Measurements from ENCODE around the gene ZFHX2. TPM values are rescaled to one million over a fixed set of nuclear protein-coding genes. Genes with fewer than 3 reads are reported as not detected.
A peak's percentile ranks its signal among the peaks of the same experiment; 100 is the strongest.

The ZFHX2 gene
- total and polyA plus RNA-seq, 2 of the 13 experiments (the other 11 are each of a cell fraction or from before 2014, with no cell fraction given): 0.17 to 0.44 TPM

DNA sequence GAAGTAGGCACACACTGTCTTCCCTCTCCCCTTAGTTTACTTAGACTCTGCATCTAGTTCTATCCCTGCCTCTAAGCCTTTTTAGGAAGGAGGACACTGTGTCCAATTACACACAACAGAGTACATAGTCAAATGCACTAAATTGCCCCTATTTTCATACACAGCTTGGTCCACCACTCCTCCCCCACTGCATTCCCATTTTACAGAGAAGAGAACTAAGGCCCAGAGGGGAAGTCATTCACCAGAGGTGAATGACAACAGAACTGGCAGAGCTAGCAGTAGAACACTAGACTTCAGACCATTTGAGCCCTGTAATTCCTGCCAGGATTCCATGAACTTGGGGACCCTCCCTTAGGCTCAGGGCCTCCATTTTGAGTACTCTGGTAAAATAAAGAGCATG lies 28.2 kb upstream of the ZFHX2 start (continued):
- TF ChIP-seq, protein P1, sequence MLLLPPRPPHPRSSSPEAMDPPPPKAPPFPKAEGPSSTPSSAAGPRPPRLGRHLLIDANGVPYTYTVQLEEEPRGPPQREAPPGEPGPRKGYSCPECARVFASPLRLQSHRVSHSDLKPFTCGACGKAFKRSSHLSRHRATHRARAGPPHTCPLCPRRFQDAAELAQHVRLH (CRISPR knock-in tag; IDR thresholded peaks at IDR 0.05; ENCODE audit: borderline replicate concordance, low read depth): no peak
- TF ChIP-seq HIVEP1 (CRISPR knock-in tag; IDR thresholded peaks at IDR 0.05) (no peak), ZNF629 (CRISPR knock-in tag; conservative IDR thresholded peaks at IDR 0.05) (peak; percentile 94), ZNF263 (CRISPR knock-in tag; IDR thresholded peaks at IDR 0.05) (no peak), HNRNPK (IDR thresholded peaks at IDR 0.05; ENCODE audit: low read depth, low read length, poor library complexity, severe bottlenecking) (peak; percentile 9), ZNF468 (CRISPR knock-in tag; IDR thresholded peaks at IDR 0.05) (no peak), SRY (CRISPR knock-in tag; IDR thresholded peaks at IDR 0.05) (no peak), ZMYM3 (CRISPR knock-in tag; IDR thresholded peaks at IDR 0.05) (peak; percentile 85), ZNF572 (CRISPR knock-in tag; IDR thresholded peaks at IDR 0.05) (no peak), YY1 (IDR thresholded peaks at IDR 0.05; ENCODE audit: insufficient read depth, insufficient replicate concordance, low read depth, low read length) (peak; percentile 14), TCF7L2 (IDR thresholded peaks at IDR 0.05; ENCODE audit: low read depth, low read length) (no peak), PHF8 (CRISPR knock-in tag; IDR thresholded peaks at IDR 0.05) (no peak), SP2 (CRISPR knock-in tag; IDR thresholded peaks at IDR 0.05) (no peak), SPEN (CRISPR knock-in tag; IDR thresholded peaks at IDR 0.05; ENCODE audit: low read depth) (no peak), ZNF326 (CRISPR knock-in tag; IDR thresholded peaks at IDR 0.05; ENCODE audit: borderline replicate concordance) (no peak), ZNF34 (CRISPR knock-in tag; IDR thresholded peaks at IDR 0.05; ENCODE audit: borderline replicate concordance) (no peak), ZNF441 (CRISPR knock-in tag; IDR thresholded peaks at IDR 0.05; ENCODE audit: borderline replicate concordance) (no peak), YEATS2 (CRISPR knock-in tag; IDR thresholded peaks at IDR 0.05; ENCODE audit: borderline replicate concordance) (no peak), ZNF232 (CRISPR knock-in tag; IDR thresholded peaks at IDR 0.05; ENCODE audit: borderline replicate concordance) (no peak)
- TF ChIP-seq, protein P2, sequence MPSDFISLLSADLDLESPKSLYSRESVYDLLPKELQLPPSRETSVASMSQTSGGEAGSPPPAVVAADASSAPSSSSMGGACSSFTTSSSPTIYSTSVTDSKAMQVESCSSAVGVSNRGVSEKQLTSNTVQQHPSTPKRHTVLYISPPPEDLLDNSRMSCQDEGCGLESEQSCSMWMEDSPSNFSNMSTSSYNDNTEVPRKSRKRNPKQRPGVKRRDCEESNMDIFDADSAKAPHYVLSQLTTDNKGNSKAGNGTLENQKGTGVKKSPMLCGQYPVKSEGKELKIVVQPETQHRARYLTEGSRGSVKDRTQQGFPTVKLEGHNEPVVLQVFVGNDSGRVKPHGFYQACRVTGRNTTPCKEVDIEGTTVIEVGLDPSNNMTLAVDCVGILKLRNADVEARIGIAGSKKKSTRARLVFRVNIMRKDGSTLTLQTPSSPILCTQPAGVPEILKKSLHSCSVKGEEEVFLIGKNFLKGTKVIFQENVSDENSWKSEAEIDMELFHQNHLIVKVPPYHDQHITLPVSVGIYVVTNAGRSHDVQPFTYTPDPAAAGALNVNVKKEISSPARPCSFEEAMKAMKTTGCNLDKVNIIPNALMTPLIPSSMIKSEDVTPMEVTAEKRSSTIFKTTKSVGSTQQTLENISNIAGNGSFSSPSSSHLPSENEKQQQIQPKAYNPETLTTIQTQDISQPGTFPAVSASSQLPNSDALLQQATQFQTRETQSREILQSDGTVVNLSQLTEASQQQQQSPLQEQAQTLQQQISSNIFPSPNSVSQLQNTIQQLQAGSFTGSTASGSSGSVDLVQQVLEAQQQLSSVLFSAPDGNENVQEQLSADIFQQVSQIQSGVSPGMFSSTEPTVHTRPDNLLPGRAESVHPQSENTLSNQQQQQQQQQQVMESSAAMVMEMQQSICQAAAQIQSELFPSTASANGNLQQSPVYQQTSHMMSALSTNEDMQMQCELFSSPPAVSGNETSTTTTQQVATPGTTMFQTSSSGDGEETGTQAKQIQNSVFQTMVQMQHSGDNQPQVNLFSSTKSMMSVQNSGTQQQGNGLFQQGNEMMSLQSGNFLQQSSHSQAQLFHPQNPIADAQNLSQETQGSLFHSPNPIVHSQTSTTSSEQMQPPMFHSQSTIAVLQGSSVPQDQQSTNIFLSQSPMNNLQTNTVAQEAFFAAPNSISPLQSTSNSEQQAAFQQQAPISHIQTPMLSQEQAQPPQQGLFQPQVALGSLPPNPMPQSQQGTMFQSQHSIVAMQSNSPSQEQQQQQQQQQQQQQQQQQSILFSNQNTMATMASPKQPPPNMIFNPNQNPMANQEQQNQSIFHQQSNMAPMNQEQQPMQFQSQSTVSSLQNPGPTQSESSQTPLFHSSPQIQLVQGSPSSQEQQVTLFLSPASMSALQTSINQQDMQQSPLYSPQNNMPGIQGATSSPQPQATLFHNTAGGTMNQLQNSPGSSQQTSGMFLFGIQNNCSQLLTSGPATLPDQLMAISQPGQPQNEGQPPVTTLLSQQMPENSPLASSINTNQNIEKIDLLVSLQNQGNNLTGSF (CRISPR knock-in tag; IDR thresholded peaks at IDR 0.05): no peak
- TF ChIP-seq, protein P3, sequence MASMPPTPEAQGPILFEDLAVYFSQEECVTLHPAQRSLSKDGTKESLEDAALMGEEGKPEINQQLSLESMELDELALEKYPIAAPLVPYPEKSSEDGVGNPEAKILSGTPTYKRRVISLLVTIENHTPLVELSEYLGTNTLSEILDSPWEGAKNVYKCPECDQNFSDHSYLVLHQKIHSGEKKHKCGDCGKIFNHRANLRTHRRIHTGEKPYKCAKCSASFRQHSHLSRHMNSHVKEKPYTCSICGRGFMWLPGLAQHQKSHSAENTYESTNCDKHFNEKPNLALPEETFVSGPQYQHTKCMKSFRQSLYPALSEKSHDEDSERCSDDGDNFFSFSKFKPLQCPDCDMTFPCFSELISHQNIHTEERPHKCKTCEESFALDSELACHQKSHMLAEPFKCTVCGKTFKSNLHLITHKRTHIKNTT (CRISPR knock-in tag; IDR thresholded peaks at IDR 0.05): no peak
- TF ChIP-seq, protein P4, sequence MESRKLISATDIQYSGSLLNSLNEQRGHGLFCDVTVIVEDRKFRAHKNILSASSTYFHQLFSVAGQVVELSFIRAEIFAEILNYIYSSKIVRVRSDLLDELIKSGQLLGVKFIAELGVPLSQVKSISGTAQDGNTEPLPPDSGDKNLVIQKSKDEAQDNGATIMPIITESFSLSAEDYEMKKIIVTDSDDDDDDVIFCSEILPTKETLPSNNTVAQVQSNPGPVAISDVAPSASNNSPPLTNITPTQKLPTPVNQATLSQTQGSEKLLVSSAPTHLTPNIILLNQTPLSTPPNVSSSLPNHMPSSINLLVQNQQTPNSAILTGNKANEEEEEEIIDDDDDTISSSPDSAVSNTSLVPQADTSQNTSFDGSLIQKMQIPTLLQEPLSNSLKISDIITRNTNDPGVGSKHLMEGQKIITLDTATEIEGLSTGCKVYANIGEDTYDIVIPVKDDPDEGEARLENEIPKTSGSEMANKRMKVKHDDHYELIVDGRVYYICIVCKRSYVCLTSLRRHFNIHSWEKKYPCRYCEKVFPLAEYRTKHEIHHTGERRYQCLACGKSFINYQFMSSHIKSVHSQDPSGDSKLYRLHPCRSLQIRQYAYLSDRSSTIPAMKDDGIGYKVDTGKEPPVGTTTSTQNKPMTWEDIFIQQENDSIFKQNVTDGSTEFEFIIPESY (CRISPR knock-in tag; IDR thresholded peaks at IDR 0.05): no peak
- TF ChIP-seq, protein P5, sequence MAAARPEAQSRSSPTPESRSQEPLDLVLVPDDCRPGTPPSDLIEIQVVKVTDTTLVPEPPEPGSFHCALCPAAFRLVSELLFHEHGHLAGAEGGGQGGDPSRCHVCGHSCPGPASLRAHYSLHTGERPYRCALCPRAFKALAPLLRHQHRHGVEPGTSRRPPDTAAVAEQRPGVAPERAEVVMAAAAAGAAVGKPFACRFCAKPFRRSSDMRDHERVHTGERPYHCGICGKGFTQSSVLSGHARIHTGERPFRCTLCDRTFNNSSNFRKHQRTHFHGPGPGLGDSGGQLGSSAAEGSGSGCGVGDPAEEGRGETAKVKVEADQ (CRISPR knock-in tag; IDR thresholded peaks at IDR 0.05; ENCODE audit: borderline replicate concordance): no peak

All from HepG2 (cell line).